ENCODE results near the gene NRXN3.

NRXN3 gene

DNA sequence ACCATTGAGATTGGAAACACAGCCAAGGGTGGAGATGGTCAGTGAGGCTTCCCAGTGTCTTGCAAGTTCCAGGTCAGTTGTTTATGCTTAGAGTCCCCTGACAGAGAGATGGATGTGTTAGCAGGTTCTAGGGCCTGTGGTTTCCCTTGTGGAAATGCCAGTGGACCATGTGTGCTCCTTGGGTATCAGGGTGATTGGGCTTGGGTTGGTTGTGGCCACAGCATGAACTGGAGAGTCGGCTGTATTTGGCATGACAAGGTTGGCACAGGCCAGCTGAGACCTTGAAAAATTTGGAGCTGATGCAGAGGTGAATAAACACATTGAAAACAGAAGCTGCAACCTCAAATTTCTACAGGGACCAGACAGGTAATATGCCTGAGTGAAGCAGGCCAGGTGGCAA is 1373.2 kb downstream of the NRXN3 start:
- H3K4me3 ChIP-seq (ENCODE audit: low read depth, low read length): no peak overlapping the region
- no peak for DNase-seq (ENCODE audit: low read depth)

DNA sequence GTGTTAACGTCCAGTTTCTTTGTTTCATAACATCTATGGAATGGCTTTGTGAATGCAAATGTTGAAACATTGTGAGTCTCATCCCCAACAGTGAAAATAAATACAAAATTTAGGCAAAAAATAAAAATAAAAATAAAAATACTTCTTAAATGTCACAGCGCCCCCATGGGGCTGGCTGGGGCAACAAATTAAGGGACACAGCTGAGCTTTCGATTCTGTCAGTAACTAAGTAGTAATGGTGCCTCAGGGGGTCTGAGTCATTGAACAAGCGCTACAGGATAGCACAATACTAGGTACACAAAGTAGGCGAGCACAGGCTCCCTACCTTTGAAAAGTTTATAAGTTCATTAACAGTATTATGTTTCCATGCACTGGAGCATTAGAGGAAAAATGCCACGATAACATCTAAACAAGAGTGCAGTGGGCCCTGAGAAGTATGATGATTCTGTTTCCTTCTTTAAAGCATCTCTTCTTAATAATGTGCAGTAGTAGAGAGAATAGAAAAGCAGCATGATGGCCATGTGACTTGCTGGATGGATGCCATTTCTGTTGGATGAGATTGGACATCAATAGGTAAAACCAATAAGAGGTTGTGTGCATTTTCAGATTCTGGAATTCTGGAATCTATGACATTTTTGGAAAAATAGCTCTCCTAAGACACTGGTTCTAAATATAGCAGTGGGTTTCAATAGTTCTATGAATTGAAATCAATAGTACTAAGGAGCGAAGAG is 1374.0 kb downstream of the NRXN3 start:
- H3K4me3 ChIP-seq (ENCODE audit: low read depth, low read length): no peak overlapping the region
- DNase-seq (ENCODE audit: low read depth): no peak
- peak; percentile 24 for TF ChIP-seq CTCF (IDR thresholded peaks at IDR 0.05; ENCODE audit: low read depth, low read length, missing control alignments)

More for the DNA sequence above, 1373.2 kb downstream of the NRXN3 start:
- TF ChIP-seq CTCF (IDR thresholded peaks at IDR 0.05; ENCODE audit: low read depth, low read length, missing control alignments): no peak

DNA sequence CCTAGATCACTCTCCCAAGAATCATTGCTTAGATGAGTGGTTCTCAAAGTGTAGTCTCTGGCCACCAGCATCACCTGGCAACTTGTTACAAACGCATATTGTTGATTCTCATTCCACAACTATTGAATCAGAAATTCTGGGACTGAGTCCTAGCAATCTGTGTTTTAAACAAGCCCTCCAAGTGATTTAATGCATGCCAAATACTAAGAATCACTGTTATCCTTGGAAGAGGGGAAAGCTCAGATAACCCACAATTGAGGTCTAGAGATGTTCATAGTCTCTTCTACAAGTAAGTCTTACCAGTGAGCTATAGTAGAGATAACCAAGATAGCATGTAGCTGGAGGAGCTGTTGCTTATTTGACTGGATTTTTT is 1374.5 kb downstream of the NRXN3 start:
- no peak for DNase-seq (ENCODE audit: low read depth)
- no peak for TF ChIP-seq CTCF (IDR thresholded peaks at IDR 0.05; ENCODE audit: low read depth, low read length, missing control alignments)
- no peak overlapping the region for H3K4me3 ChIP-seq (ENCODE audit: low read depth, low read length)

DNA sequence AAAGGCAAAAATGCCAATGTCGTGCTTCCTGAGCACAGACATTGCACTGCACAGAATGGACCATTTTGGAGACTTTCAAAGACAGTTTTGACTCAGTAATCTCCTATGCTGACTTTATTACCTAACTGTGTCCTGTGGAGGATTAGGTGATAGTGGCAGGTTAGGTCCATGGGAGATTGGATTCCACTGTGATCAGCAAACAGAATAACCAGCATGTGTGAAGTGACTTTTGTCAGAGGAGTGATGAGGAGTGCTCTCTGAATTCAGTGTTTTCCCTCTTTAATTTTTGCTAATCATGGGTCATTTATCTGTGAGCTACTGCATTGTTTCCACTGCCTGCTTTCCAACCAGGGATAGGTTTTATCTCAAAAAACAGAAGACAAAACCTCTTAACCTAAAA is 1378.7 kb downstream of the NRXN3 start:
- no peak overlapping the region for H3K4me3 ChIP-seq (ENCODE audit: low read depth, low read length)
- no peak for TF ChIP-seq CTCF (IDR thresholded peaks at IDR 0.05; ENCODE audit: low read depth, low read length, missing control alignments)
- DNase-seq (ENCODE audit: low read depth): no peak

DNA sequence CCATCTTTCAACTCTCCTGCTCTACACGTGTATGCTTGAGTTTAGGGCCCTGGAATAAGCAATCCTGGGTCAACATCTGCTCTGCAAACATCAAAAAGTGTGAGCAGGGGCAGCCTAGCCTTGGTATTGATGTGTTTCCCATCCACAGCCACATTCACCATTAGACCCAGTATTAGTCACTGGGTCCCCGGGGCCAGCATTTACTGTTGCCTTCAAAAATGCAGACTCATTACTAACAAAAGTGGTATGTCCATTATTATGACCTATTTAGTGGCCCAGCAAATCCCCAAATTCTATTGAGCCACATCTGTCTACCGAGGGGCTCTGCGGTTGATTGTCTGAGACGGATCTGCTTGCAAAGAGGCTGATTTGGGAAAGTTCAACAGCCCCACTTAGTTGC is 1379.3 kb downstream of the NRXN3 start:
- no peak for DNase-seq (ENCODE audit: low read depth)
- no peak for TF ChIP-seq CTCF (IDR thresholded peaks at IDR 0.05; ENCODE audit: low read depth, low read length, missing control alignments)
- no peak overlapping the region for H3K4me3 ChIP-seq (ENCODE audit: low read depth, low read length)

GRCh38 chr14:79551523-79551922 is 1381.3 kb downstream of the NRXN3 start:
- DNase-seq (ENCODE audit: low read depth): no peak
- H3K4me3 ChIP-seq (ENCODE audit: low read depth, low read length): no peak overlapping the region
- no peak for TF ChIP-seq CTCF (IDR thresholded peaks at IDR 0.05; ENCODE audit: low read depth, low read length, missing control alignments)

DNA sequence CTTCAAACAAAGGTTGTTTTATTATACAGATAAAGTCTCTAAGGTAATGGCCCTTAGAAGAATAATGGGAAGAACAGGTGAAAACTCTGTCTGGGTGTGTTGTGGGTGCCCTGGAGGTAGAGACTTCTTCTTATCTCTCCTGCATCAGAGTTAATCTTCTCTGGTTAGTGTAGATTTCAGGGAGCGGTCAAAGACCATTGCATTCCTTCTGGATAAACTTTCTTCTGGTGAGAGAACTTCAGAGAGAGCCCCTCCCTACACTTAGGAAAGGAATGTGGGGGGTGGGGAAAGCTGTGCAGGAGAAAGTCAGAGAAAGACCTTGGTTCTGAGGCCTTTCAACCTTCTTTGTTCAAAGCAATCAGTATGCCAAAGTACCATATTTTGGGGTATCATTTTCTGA is 1382.6 kb downstream of the NRXN3 start:
- DNase-seq (ENCODE audit: low read depth): no peak
- no peak for TF ChIP-seq CTCF (IDR thresholded peaks at IDR 0.05; ENCODE audit: low read depth, low read length, missing control alignments)
- H3K4me3 ChIP-seq (ENCODE audit: low read depth, low read length): no peak overlapping the region
